B cell (primary cell): Measurements from ENCODE around the gene VAV3. TPM values are rescaled to one million over a fixed set of nuclear protein-coding genes. Genes with fewer than 3 reads are reported as not detected.

Experiments used
- ATAC-seq: fragments of 200-7000 bp; cut with Tn5 transposase; one replicate; pipeline ENCODE4 v1.10.0; 2021; ENCODE audit warnings: low read depth, mild to moderate bottlenecking, moderate number of reproducible peaks, moderate library complexity
- CTCF ChIA-PET: fragments of 350-600 bp; sonication (Branson Sonifier 250); formaldehyde crosslinking; loops from one replicate; lab custom pipeline; 2021; ENCODE audit warnings: antibody characterized with exemption, inconsistent platforms; lab: Charles Lee
- POLR2A ChIA-PET: fragments of 350-600 bp; sonication (Branson Sonifier 250); formaldehyde crosslinking; loops from one replicate; lab custom pipeline; 2021; ENCODE audit warnings: antibody characterized with exemption; lab: Charles Lee
- DNase-seq: peaks from one replicate; pipeline ENCODE4 v3.0.0; 2013
- H2AFZ ChIP-seq: 2 replicates; pipeline ENCODE4 v1.6.1; 2012; ENCODE audit warnings: mild to moderate bottlenecking, low read depth, low read length; ENCODE audit not compliant: insufficient read depth, poor library complexity, severe bottlenecking
- H3K27ac ChIP-seq, 2 donors: 1 replicate in 1 of 2; 2 replicates in 1 of 2; pipeline ENCODE4 v1.5.1; 2012 to 2013; ENCODE audit warnings: low read length in 2 of 2, mild to moderate bottlenecking in 2 of 2, moderate library complexity in 1 of 2
- H3K27me3 ChIP-seq, 4 experiments: fragments of 200-600 bp in 1 of 4; sonication (generic) in 1 of 4; replicated peaks in 1 of 4; 1 replicate in 2 of 4; 2 replicates in 2 of 4; pipeline versions ENCODE4 v1.6.1 to v1.7.0; 2013 to 2016; ENCODE audit warnings: low read length in 3 of 4, mild to moderate bottlenecking in 2 of 4, mixed read lengths in 1 of 4, moderate library complexity in 1 of 4; ENCODE audit not compliant: insufficient read depth in 4 of 4, control insufficient read depth in 3 of 4; ENCODE audit errors: control extremely low read depth in 1 of 4
- H3K36me3 ChIP-seq, 2 experiments: replicated peaks in 1 of 2; 1 replicate in 1 of 2; 2 replicates in 1 of 2; pipeline versions ENCODE4 v1.6.1 to v1.7.1; 2013; ENCODE audit warnings: low read length in 1 of 2; ENCODE audit not compliant: insufficient read depth in 2 of 2, control insufficient read depth in 1 of 2; ENCODE audit errors: control extremely low read depth in 1 of 2, extremely low read depth in 1 of 2
- H3K4me1 ChIP-seq, 2 donors: fragments of 200-600 bp in 1 of 2; sonication (generic) in 1 of 2; 1 replicate in 1 of 2; 2 replicates in 1 of 2; pipeline versions ENCODE4 v1.5.1 to v1.6.1; 2013 to 2017; ENCODE audit warnings: low read length in 2 of 2; ENCODE audit not compliant: control insufficient read depth in 2 of 2, insufficient read depth in 2 of 2
- H3K4me2 ChIP-seq: replicated peaks from 2 replicates; pipeline ENCODE3; 2012; ENCODE audit warnings: mild to moderate bottlenecking, low read depth, low read length; ENCODE audit not compliant: poor library complexity, severe bottlenecking
- H3K4me3 ChIP-seq, 5 experiments: fragments of 200-600 bp in 1 of 5; sonication (generic) in 1 of 5; 1 replicate in 3 of 5; 2 replicates in 2 of 5; pipeline versions ENCODE4 v1.5.1 to v1.7.0; 2011 to 2016; ENCODE audit warnings: low read length in 4 of 5, mild to moderate bottlenecking in 4 of 5, low read depth in 2 of 5, control low read depth in 1 of 5, moderate library complexity in 1 of 5; ENCODE audit not compliant: insufficient read depth in 1 of 5; ENCODE audit errors: control extremely low read depth in 1 of 5, extremely low read depth in 1 of 5
- H3K79me2 ChIP-seq: fragments of 200-600 bp; sonication (generic); one replicate; pipeline ENCODE4 v1.6.0; 2016; ENCODE audit warnings: low read length; ENCODE audit not compliant: control insufficient read depth, insufficient read depth
- H3K9ac ChIP-seq: fragments of 200-600 bp; sonication (generic); 2 replicates; pipeline ENCODE4 v1.6.1; 2017; ENCODE audit warnings: mild to moderate bottlenecking, low read length, moderate library complexity
- H3K9me3 ChIP-seq, 3 donors: one replicate each; pipeline versions ENCODE4 v1.6.1 to v1.7.1; 2013; ENCODE audit warnings: low read length in 2 of 3; ENCODE audit not compliant: control insufficient read depth in 2 of 3, insufficient read depth in 1 of 3; ENCODE audit errors: control extremely low read depth in 1 of 3
- H4K20me1 ChIP-seq: 2 replicates; pipeline ENCODE4 v1.6.0; 2012; ENCODE audit warnings: mild to moderate bottlenecking, low read length; ENCODE audit not compliant: insufficient read depth, control insufficient read depth, poor library complexity, severe bottlenecking
- H3K27ac Mint-ChIP-seq: one replicate; pipeline ENCODE4 v1.8.0; 2021; ENCODE audit warnings: mixed read lengths
- H3K27me3 Mint-ChIP-seq: one replicate; pipeline ENCODE4 v1.8.0; 2021; ENCODE audit warnings: mixed read lengths
- H3K4me1 Mint-ChIP-seq: one replicate; pipeline ENCODE4 v1.8.0; 2021; ENCODE audit warnings: mixed read lengths
- H3K4me3 Mint-ChIP-seq: one replicate; pipeline ENCODE4 v1.8.0; 2021; ENCODE audit warnings: mixed read lengths
- H3K9me3 Mint-ChIP-seq: one replicate; pipeline ENCODE4 v1.8.0; 2022; ENCODE audit warnings: mixed read lengths; ENCODE audit not compliant: insufficient read depth
- CTCF ChIP-seq: fragments of 200-600 bp; IDR thresholded peaks from one replicate; pipeline ENCODE4 v1.8.0; 2022; ENCODE audit warnings: antibody characterized with exemption, mild to moderate bottlenecking
- EZH2 ChIP-seq: IDR thresholded peaks from 2 replicates; pipeline ENCODE4 v1.6.1; 2012; ENCODE audit warnings: borderline replicate concordance, low read depth, mild to moderate bottlenecking, moderate library complexity, low read length; ENCODE audit not compliant: insufficient read depth, poor library complexity, severe bottlenecking
- WGBS: methylation state at CpG from one replicate; pipeline ENCODE4 v1.1.5; 2013; ENCODE audit warnings: missing lambda C conversion rate; ENCODE audit not compliant: insufficient coverage; 5-methylcytosine and 5-hydroxymethylcytosine counted together
- intact Hi-C: fragments of 100-400 bp; cut with micrococcal nuclease; formaldehyde crosslinking; loops from one replicate; pipeline ENCODE4 v1.10.0; 2022
- polyA plus RNA-seq: library from polyadenylated mRNA; depleted of rRNA; stranded (reverse); fragments of >200 nt; gene quantifications from 2 replicates; pipeline ENCODE4 v1.2.3, GENCODE V29; 2012
- total RNA-seq, 2 donors: library from RNA; stranded (reverse); fragments of 120-200 nt in 1 of 2; gene quantifications; 1 replicate in 1 of 2; 2 replicates in 1 of 2; pipeline versions ENCODE4 v1.2.3 to v1.2.4, GENCODE V29; 2013 to 2022

The VAV3 gene
- total and polyA plus RNA-seq, 2 donors (not counting 1 experiment from before 2014, with no cell fraction given): 14.8 to 32.5 TPM

DNA sequence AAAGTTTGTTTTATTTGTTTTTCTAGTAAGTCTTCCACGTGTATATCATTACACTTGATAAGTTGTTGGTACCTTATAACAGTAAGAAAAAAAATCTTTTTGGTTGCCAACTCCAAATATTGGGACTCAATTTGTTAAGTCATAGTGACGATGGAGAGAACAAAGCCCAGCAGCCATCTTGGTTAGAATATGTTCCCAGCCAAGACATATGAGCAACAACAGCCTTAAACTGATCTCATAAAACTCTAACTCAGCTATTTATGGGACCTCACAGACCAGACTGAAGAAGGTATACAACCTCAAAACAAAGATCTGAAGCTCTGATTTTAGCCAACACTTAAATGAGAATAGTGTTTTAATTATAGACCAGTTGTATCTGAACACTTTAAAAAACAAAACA lies 281.3 kb downstream of the VAV3 start:
- POLR2A ChIA-PET: no interaction called here
- no peak overlapping the region for H3K9ac ChIP-seq
- H3K27ac Mint-ChIP-seq: no peak overlapping the region
- no peaks in the 10 kb centered on the region for H3K4me1 ChIP-seq
- DNase-seq (no peak), ATAC-seq (no peak)
- TF ChIP-seq CTCF (no peak), EZH2 (no peak)
- H3K4me3 ChIP-seq: no peak overlapping the region
- H4K20me1 ChIP-seq: no peaks in the 10 kb centered on the region
- H3K9me3 Mint-ChIP-seq: no peaks in the 10 kb centered on the region
- no peak overlapping the region for H2AFZ ChIP-seq
- H3K27me3 ChIP-seq: no peaks in the 10 kb centered on the region
- WGBS: 100% methylated on average over 1 of the region's 2 CpGs
- CTCF ChIA-PET: no interaction called here
- H3K4me2 ChIP-seq: no peak overlapping the region
- H3K36me3 ChIP-seq: peaks cover 3 to 13% of the 10 kb centered on the region in 2 experiments
- H3K27ac ChIP-seq: no peak overlapping the region
- no peak overlapping the region for H3K4me3 Mint-ChIP-seq
- intact Hi-C loops: no loop called here
- no peaks in the 10 kb centered on the region for H3K27me3 Mint-ChIP-seq
- no peaks in the 10 kb centered on the region for H3K79me2 ChIP-seq
- no peaks in the 10 kb centered on the region for H3K9me3 ChIP-seq
- H3K4me1 Mint-ChIP-seq: no peaks in the 10 kb centered on the region

- Mint-ChIP-seq H3K4me3 (no peak overlapping the region), H3K27me3 (no peaks in the 10 kb centered on the region), H3K27ac (no peak overlapping the region), H3K9me3 (no peaks in the 10 kb centered on the region), H3K4me1 (no peaks in the 10 kb centered on the region)
- no CpG with 5 or more reads among the region's 3 CpGs for WGBS
- DNase-seq (no peak), ATAC-seq (no peak)
- TF ChIP-seq EZH2 (no peak), CTCF (no peak)
- no peak overlapping the region for H3K4me3 ChIP-seq
- no peak overlapping the region for H3K9ac ChIP-seq
- no peaks in the 10 kb centered on the region for H4K20me1 ChIP-seq
- POLR2A ChIA-PET: no interaction called here
- intact Hi-C loops: no loop called here
- H3K9me3 ChIP-seq: no peaks in the 10 kb centered on the region
- H3K36me3 ChIP-seq: peaks cover 3 to 13% of the 10 kb centered on the region in 2 experiments
- H3K4me1 ChIP-seq: no peaks in the 10 kb centered on the region
- no peak overlapping the region for H2AFZ ChIP-seq
- H3K27ac ChIP-seq: no peak overlapping the region
- no peaks in the 10 kb centered on the region for H3K27me3 ChIP-seq
- CTCF ChIA-PET: no interaction called here
- H3K79me2 ChIP-seq: no peaks in the 10 kb centered on the region
- no peak overlapping the region for H3K4me2 ChIP-seq
Observed at GRCh38 chr1:107683191-107683657, 281.8 kb downstream of the VAV3 start.
